Parathyroid adenoma (tissue), 2 donors: ENCODE measurements around the gene MOGAT2.

Experiments
- H2AFZ ChIP-seq: fragments of 300-600 bp; sonication (generic); one replicate; pipeline ENCODE4 v1.7.0; 2017; ENCODE audit warnings: antibody characterized with exemption, mild to moderate bottlenecking
- H3K27ac ChIP-seq: fragments of 300-600 bp; sonication (generic); one replicate; pipeline ENCODE4 v1.7.0; 2017
- H3K27me3 ChIP-seq: fragments of 300-600 bp; sonication (generic); one replicate; pipeline ENCODE4 v1.7.0; 2017; ENCODE audit warnings: low read length; ENCODE audit not compliant: control insufficient read depth, insufficient read depth
- H3K36me3 ChIP-seq: fragments of 300-600 bp; sonication (generic); one replicate; pipeline ENCODE4 v1.7.0; 2017; ENCODE audit warnings: low read length; ENCODE audit not compliant: control insufficient read depth, insufficient read depth
- H3K4me1 ChIP-seq: fragments of 300-600 bp; sonication (generic); one replicate; pipeline ENCODE4 v1.7.0; 2017; ENCODE audit warnings: control low read depth
- H3K4me2 ChIP-seq: fragments of 300-600 bp; sonication (generic); one replicate; pipeline ENCODE4 v1.7.0; 2017; ENCODE audit warnings: low read length
- H3K4me3 ChIP-seq: fragments of 300-600 bp; sonication (generic); one replicate; pipeline ENCODE4 v1.7.0; 2017; ENCODE audit warnings: low read depth, low read length
- H3K79me2 ChIP-seq: fragments of 300-600 bp; sonication (generic); one replicate; pipeline ENCODE4 v1.7.0; 2017; ENCODE audit warnings: control low read depth
- H3K9ac ChIP-seq: fragments of 300-600 bp; sonication (generic); one replicate; pipeline ENCODE4 v1.7.0; 2017; ENCODE audit warnings: mild to moderate bottlenecking
- H3K9me3 ChIP-seq: fragments of 300-600 bp; sonication (generic); one replicate; pipeline ENCODE4 v1.7.0; 2017; ENCODE audit warnings: low read length; ENCODE audit not compliant: control insufficient read depth
- CTCF ChIP-seq: fragments of 300-600 bp; sonication (generic); IDR thresholded peaks from one replicate; pipeline ENCODE4 v1.7.0; 2017; ENCODE audit warnings: antibody characterized with exemption, mild to moderate bottlenecking
- donor health status: primary hyperparathyroidism.

Gene MOGAT2

DNA sequence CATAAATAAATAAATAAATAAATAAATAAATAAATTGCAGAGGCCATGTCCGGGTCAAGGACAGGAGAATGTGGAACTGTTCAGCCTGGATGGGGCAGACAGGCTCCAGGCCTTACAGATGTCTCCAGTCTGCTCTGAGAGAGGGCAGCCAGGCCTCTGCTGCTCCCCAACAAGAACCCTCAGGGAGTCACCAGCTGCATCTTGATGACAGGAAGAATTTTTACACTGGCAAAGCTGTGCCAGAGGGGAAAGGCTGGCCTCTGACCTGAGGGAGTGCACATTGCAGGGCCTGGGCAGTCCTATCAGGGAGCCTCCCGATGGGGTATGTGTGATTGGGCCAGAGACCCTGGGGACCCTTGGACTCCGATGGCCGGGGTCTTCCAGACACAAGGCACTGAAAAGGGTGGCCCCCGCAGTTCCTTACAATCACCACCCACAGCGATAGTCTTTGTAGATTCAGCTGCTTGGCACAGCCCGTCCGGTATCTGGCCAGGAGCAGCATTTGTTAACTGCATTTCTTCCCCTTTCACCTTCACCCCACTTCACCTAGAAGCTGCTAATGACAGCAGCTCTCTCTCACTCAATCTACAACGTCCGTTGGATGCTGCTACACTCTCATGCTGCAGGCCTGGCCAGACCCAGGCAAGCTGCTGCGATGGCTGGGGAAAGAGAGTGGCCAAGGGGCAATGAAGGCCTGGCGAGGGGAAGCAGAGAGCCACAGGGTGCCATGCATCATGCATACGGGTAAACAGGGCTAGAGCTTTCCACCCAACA is 8.1 kb downstream of the MOGAT2 start:
- TF ChIP-seq CTCF: no peak
- H3K27ac ChIP-seq: no peak overlapping the region
- no peaks in the 10 kb centered on the region for H3K9me3 ChIP-seq

DNA sequence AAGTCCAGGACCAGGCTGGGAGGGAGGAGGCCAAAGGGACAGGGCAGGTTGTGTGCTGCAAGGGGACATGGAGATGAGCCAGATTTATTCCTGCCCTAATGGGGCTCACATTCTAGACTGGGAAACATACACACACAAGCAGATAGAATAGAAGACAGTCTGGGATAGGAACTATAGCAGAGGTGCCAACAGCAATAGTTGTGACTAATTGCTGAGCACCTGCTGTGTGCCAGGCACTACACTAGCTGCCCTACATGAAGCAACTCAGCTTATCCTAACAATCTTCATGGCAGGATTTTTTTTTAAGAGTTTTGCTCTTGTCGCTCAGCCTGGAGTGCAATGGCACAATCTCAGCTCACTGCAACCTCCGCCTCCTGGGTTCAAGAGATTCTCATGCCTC is 11.4 kb downstream of the MOGAT2 start:
- TF ChIP-seq CTCF: no peak

More for the DNA sequence above, 8.1 kb downstream of the MOGAT2 start:
- no peaks in the 10 kb centered on the region for H3K27me3 ChIP-seq
- no peaks in the 10 kb centered on the region for H3K4me1 ChIP-seq
- no peaks in the 10 kb centered on the region for H3K79me2 ChIP-seq
- H2AFZ ChIP-seq: no peak overlapping the region
- H3K36me3 ChIP-seq: no peaks in the 10 kb centered on the region
- H3K4me3 ChIP-seq: no peak overlapping the region
- no peak overlapping the region for H3K4me2 ChIP-seq
- H3K9ac ChIP-seq: no peak overlapping the region

GRCh38 chr11:75731095-75731494 is 13.5 kb downstream of the MOGAT2 start:
- H3K9me3 ChIP-seq: no peaks in the 10 kb centered on the region
- no peak overlapping the region for H3K4me2 ChIP-seq
- no peak for TF ChIP-seq CTCF
- H3K27me3 ChIP-seq: no peaks in the 10 kb centered on the region
- H3K79me2 ChIP-seq: no peaks in the 10 kb centered on the region
- H3K4me1 ChIP-seq: no peaks in the 10 kb centered on the region
- H3K4me3 ChIP-seq: no peak overlapping the region
- H2AFZ ChIP-seq: no peak overlapping the region
- H3K9ac ChIP-seq: no peak overlapping the region
- H3K27ac ChIP-seq: no peak overlapping the region
- no peaks in the 10 kb centered on the region for H3K36me3 ChIP-seq

More for the DNA sequence above, 11.4 kb downstream of the MOGAT2 start:
- no peak overlapping the region for H3K9ac ChIP-seq
- no peak overlapping the region for H3K4me2 ChIP-seq
- no peaks in the 10 kb centered on the region for H3K27me3 ChIP-seq
- no peak overlapping the region for H2AFZ ChIP-seq
- H3K4me1 ChIP-seq: no peaks in the 10 kb centered on the region
- H3K36me3 ChIP-seq: no peaks in the 10 kb centered on the region
- no peak overlapping the region for H3K27ac ChIP-seq
- H3K4me3 ChIP-seq: no peak overlapping the region
- no peaks in the 10 kb centered on the region for H3K9me3 ChIP-seq
- no peaks in the 10 kb centered on the region for H3K79me2 ChIP-seq

DNA sequence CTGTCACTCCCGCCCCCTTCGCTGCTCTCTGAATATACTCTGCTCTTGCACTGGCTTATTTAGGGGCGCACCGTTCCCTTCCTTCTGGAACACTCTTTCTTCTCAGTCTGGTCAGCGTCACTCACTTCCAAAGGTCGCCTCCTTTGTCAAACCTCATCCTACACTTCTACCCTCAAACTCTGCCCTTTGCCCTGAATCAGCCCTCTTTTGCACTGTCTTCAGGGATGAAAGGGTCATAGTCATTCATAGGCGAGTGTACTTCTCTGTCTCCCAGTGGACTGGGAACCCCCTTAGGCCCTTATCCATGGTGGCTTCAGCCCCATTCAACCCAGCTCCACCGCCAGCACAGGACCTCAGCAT is 15.4 kb downstream of the MOGAT2 start:
- TF ChIP-seq CTCF: no peak
- no peak overlapping the region for H3K9ac ChIP-seq
- H3K4me2 ChIP-seq: no peak overlapping the region
- no peak overlapping the region for H3K4me3 ChIP-seq
- no peak overlapping the region for H3K27ac ChIP-seq
- no peaks in the 10 kb centered on the region for H3K36me3 ChIP-seq
- H2AFZ ChIP-seq: no peak overlapping the region
- no peaks in the 10 kb centered on the region for H3K4me1 ChIP-seq
- no peaks in the 10 kb centered on the region for H3K9me3 ChIP-seq
- no peaks in the 10 kb centered on the region for H3K79me2 ChIP-seq
- no peaks in the 10 kb centered on the region for H3K27me3 ChIP-seq
